NCI-H1436 treated with DMSO at 0.1 percent for 48 hours (cell line): ENCODE measurements around the gene DIP2C.
"Not testable (repeated sequence)": the region's sequence is repeated elsewhere in the genome, so short reads cannot be mapped to it uniquely, and the experiment has no call there.

Experiments used
- DNase-seq: peaks from one replicate; lab custom pipeline; 2025; lab: John Stamatoyannopoulos, UW

The DIP2C gene

GRCh38 chr10:479706-480497 lies 209.6 kb downstream of the DIP2C start:
- DNase-seq = not testable (repeated sequence)

- no peak for DNase-seq
Observed at GRCh38 chr10:478471-479245, 210.8 kb downstream of the DIP2C start.

GRCh38 chr10:477620-478019 lies 211.8 kb downstream of the DIP2C start:
- DNase-seq = no peak

GRCh38 chr10:476455-476780 lies 213.1 kb downstream of the DIP2C start:
- DNase-seq = no peak

GRCh38 chr10:475709-476454 lies 213.6 kb downstream of the DIP2C start:
- no peak for DNase-seq

- no peak for DNase-seq
Observed at GRCh38 chr10:474946-475345, 214.5 kb downstream of the DIP2C start.

GRCh38 chr10:474406-474805 lies 215.1 kb downstream of the DIP2C start:
- no peak for DNase-seq

GRCh38 chr10:472241-472910 lies 217.1 kb downstream of the DIP2C start:
- DNase-seq = no peak

GRCh38 chr10:470339-471003 lies 219.0 kb downstream of the DIP2C start:
- no peak for DNase-seq

GRCh38 chr10:469947-470338 lies 219.5 kb downstream of the DIP2C start:
- no peak for DNase-seq

GRCh38 chr10:459743-460142 lies 229.7 kb downstream of the DIP2C start:
- no peak for DNase-seq

GRCh38 chr10:458421-458851 lies 231.0 kb downstream of the DIP2C start:
- no peak for DNase-seq

- no peak for DNase-seq
Observed at GRCh38 chr10:456486-456885, 233.0 kb downstream of the DIP2C start.

GRCh38 chr10:454860-455259 lies 234.6 kb downstream of the DIP2C start:
- no peak for DNase-seq

- no peak for DNase-seq
Observed at GRCh38 chr10:453647-454046, 235.8 kb downstream of the DIP2C start.

GRCh38 chr10:452512-453426 lies 236.7 kb downstream of the DIP2C start:
- no peak for DNase-seq

GRCh38 chr10:451856-452255 lies 237.6 kb downstream of the DIP2C start:
- DNase-seq = no peak

GRCh38 chr10:451021-451471 lies 238.4 kb downstream of the DIP2C start:
- DNase-seq = no peak

GRCh38 chr10:450463-450862 lies 239.0 kb downstream of the DIP2C start:
- DNase-seq = no peak

- DNase-seq = not testable (repeated sequence)
Observed at GRCh38 chr10:449331-449730, 240.1 kb downstream of the DIP2C start.
